OCI-LY1 (cell line): Measurements from ENCODE around the gene MIF.

Experiments used
- CTCF ChIP-seq: fragments of 200-600 bp; sonication (generic), shearing (Covaris generic); IDR thresholded peaks from 2 replicates; pipeline ENCODE4 v1.5.1; 2017; ENCODE audit warnings: mild to moderate bottlenecking, antibody characterized with exemption, low read length, moderate library complexity, mixed read lengths
- EZH2 ChIP-seq: fragments of 200-600 bp; sonication (generic), shearing (Covaris generic); IDR thresholded peaks from 2 replicates; pipeline ENCODE4 v1.8.0; 2017; ENCODE audit warnings: borderline replicate concordance, mixed run types, mild to moderate bottlenecking, antibody characterized with exemption, low read length, moderate library complexity, mixed read lengths

DNA sequence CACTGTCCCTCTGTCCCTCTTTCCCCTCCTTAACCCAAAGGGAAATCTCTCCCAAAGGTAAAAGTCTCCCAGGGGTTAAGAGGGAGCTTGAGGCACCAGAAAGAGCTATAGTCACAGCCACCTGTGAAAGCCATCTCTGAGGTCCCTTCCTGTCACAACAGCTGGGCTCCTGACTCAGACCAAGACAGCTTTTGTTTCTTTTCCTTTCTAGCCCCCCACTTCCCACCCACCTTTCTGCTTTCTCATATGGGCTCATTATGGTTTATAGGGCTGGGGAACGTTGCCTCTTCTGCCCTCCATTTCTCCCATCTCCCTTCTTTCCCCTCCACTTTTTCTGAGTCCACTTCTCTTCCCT lies 19.1 kb downstream of the MIF start:
- TF ChIP-seq EZH2 (no peak), CTCF (no peak)
